ENCODE results near the gene ARHGEF11. TPM values are rescaled to one million over a fixed set of nuclear protein-coding genes. Genes with fewer than 3 reads are reported as not detected.

The ARHGEF11 gene
- total and polyA plus RNA-seq, 4 donors = 5.8 to 23.7 (median 9.8) TPM

DNA sequence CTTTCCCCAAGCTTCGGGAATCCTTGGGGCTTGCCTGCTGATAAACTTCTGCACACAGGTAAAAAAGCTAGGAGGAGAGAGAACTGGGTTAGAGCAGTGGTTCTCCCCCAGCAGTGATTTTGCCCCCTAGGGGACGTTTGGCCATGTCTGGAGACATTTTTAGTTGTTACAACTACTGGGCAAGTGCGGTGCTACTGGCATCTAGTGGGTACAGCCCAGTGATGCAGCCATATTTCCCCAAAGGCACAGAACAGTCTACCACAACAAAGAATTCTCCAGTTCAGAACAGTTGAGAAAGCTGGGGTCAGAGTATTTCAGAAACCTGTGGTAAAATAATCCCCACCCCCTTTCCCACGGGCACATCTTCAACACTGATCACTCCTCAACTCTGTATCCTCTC is 83.8 kb downstream of the ARHGEF11 start:
- H3K4me3 ChIP-seq (ENCODE audit: low read depth in 1 of 3, low read length in 3 of 3) = no peak overlapping the region
- no peak overlapping the region for H3K9ac ChIP-seq (ENCODE audit: low read depth in 1 of 2, low read length in 2 of 2)
- H3K27me3 ChIP-seq (ENCODE audit: control insufficient read depth in 4 of 4, insufficient read depth in 4 of 4, low read length in 3 of 4) = no peaks in the 10 kb centered on the region
- TF ChIP-seq RAD21 (IDR thresholded peaks at IDR 0.05) (no peak), HNF4G (IDR thresholded peaks at IDR 0.05) (no peak), JUND (IDR thresholded peaks at IDR 0.05) (no peak), TAF1 (conservative IDR thresholded peaks at IDR 0.05) (no peak), FOXA1 (IDR thresholded peaks at IDR 0.05) (no peak), MAX (IDR thresholded peaks at IDR 0.05) (no peak), GABPA (IDR thresholded peaks at IDR 0.05 in 1 of 2, conservative IDR thresholded peaks at IDR 0.05 in 1 of 2) (no peak), NR2F2 (IDR thresholded peaks at IDR 0.05) (no peak), HNF4A (conservative IDR thresholded peaks at IDR 0.05) (no peak), CTCF (IDR thresholded peaks at IDR 0.05; ENCODE audit: low read depth, low read length, missing input control) (no peak), RXRA (IDR thresholded peaks at IDR 0.05) (no peak)
- TF ChIP-seq, protein P1, sequence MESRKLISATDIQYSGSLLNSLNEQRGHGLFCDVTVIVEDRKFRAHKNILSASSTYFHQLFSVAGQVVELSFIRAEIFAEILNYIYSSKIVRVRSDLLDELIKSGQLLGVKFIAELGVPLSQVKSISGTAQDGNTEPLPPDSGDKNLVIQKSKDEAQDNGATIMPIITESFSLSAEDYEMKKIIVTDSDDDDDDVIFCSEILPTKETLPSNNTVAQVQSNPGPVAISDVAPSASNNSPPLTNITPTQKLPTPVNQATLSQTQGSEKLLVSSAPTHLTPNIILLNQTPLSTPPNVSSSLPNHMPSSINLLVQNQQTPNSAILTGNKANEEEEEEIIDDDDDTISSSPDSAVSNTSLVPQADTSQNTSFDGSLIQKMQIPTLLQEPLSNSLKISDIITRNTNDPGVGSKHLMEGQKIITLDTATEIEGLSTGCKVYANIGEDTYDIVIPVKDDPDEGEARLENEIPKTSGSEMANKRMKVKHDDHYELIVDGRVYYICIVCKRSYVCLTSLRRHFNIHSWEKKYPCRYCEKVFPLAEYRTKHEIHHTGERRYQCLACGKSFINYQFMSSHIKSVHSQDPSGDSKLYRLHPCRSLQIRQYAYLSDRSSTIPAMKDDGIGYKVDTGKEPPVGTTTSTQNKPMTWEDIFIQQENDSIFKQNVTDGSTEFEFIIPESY (IDR thresholded peaks at IDR 0.05) = no peak
- TF ChIP-seq, protein P2, sequence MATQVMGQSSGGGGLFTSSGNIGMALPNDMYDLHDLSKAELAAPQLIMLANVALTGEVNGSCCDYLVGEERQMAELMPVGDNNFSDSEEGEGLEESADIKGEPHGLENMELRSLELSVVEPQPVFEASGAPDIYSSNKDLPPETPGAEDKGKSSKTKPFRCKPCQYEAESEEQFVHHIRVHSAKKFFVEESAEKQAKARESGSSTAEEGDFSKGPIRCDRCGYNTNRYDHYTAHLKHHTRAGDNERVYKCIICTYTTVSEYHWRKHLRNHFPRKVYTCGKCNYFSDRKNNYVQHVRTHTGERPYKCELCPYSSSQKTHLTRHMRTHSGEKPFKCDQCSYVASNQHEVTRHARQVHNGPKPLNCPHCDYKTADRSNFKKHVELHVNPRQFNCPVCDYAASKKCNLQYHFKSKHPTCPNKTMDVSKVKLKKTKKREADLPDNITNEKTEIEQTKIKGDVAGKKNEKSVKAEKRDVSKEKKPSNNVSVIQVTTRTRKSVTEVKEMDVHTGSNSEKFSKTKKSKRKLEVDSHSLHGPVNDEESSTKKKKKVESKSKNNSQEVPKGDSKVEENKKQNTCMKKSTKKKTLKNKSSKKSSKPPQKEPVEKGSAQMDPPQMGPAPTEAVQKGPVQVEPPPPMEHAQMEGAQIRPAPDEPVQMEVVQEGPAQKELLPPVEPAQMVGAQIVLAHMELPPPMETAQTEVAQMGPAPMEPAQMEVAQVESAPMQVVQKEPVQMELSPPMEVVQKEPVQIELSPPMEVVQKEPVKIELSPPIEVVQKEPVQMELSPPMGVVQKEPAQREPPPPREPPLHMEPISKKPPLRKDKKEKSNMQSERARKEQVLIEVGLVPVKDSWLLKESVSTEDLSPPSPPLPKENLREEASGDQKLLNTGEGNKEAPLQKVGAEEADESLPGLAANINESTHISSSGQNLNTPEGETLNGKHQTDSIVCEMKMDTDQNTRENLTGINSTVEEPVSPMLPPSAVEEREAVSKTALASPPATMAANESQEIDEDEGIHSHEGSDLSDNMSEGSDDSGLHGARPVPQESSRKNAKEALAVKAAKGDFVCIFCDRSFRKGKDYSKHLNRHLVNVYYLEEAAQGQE (IDR thresholded peaks at IDR 0.05) = no peak
- H3K36me3 ChIP-seq (ENCODE audit: control insufficient read depth in 4 of 4, insufficient read depth in 3 of 4, low read depth in 1 of 4, low read length in 3 of 4) = peaks cover 6 to 63% (median 44%) of the 10 kb centered on the region in 4 donors
- 83% methylated on average over 4 of the region's 4 CpGs for WGBS
- H3K4me1 ChIP-seq (ENCODE audit: control insufficient read depth in 4 of 4, insufficient read depth in 4 of 4, low read length in 3 of 4) = no peaks in the 10 kb centered on the region
- DNase-seq (ENCODE audit: low spot score) = no peak
- no peaks in the 10 kb centered on the region for H3K9me3 ChIP-seq (ENCODE audit: control insufficient read depth in 4 of 4, low read length in 3 of 4)
- H3K27ac ChIP-seq (ENCODE audit: low read depth in 1 of 2, low read length in 2 of 2) = no peak overlapping the region

GRCh38 chr1:156959925-156960324 is 85.6 kb downstream of the ARHGEF11 start:
- Histone ChIP-seq H3K4me3 (ENCODE audit: low read depth in 1 of 3, low read length in 3 of 3) (no peak overlapping the region), H3K36me3 (ENCODE audit: control insufficient read depth in 4 of 4, insufficient read depth in 3 of 4, low read depth in 1 of 4, low read length in 3 of 4) (peaks cover 12 to 78% (median 55%) of the 10 kb centered on the region in 4 donors), H3K9me3 (ENCODE audit: control insufficient read depth in 4 of 4, low read length in 3 of 4) (no peaks in the 10 kb centered on the region), H3K27me3 (ENCODE audit: control insufficient read depth in 4 of 4, insufficient read depth in 4 of 4, low read length in 3 of 4) (no peaks in the 10 kb centered on the region), H3K9ac (ENCODE audit: low read depth in 1 of 2, low read length in 2 of 2) (no peak overlapping the region), H3K4me1 (ENCODE audit: control insufficient read depth in 4 of 4, insufficient read depth in 4 of 4, low read length in 3 of 4) (no peaks in the 10 kb centered on the region), H3K27ac (ENCODE audit: low read depth in 1 of 2, low read length in 2 of 2) (no peak overlapping the region)
- 92% methylated on average over 6 of the region's 6 CpGs for WGBS
- no peak for DNase-seq (ENCODE audit: low spot score)
- TF ChIP-seq, protein P2 (IDR thresholded peaks at IDR 0.05) = no peak
- TF ChIP-seq ATF3 (IDR thresholded peaks at IDR 0.05) (no peak), MAX (IDR thresholded peaks at IDR 0.05) (no peak), CTCF (IDR thresholded peaks at IDR 0.05; ENCODE audit: low read depth, low read length, missing input control) (no peak)
